Erythroblast (primary cell): ENCODE measurements around the gene COL25A1.

Experiments used
- GATA1 ChIP-seq: IDR thresholded peaks from 2 replicates; pipeline ENCODE4 v1.6.1; 2011; ENCODE audit warnings: low read depth, mild to moderate bottlenecking, control low read depth, low read length, moderate library complexity
- POLR2A ChIP-seq: IDR thresholded peaks from 2 replicates; pipeline ENCODE4 v1.6.1; 2011; ENCODE audit warnings: mild to moderate bottlenecking, low read length

GRCh38 chr4:108931926-108932325, 370.5 kb downstream of the COL25A1 start:
- TF ChIP-seq POLR2A (no peak), GATA1 (no peak)
